SK-N-SH (cell line): Measurements from ENCODE around the gene OBP2B. TPM values are rescaled to one million over a fixed set of nuclear protein-coding genes. Genes with fewer than 3 reads are reported as not detected.
"Not testable (repeated sequence)": the region's sequence is repeated elsewhere in the genome, so short reads cannot be mapped to it uniquely, and the experiment has no call there.

ENCODE experiments used
- CTCF ChIA-PET: fragments of 300-600, 350-600 bp; formaldehyde crosslinking; extraction: SDS; loops from one replicate; lab custom pipeline; 2021; lab: Yijun Ruan, JAX
- POLR2A ChIA-PET: fragments of 350-600 bp; sonication (Branson Sonifier 250); formaldehyde crosslinking; extraction: SDS; loops from one replicate; lab custom pipeline; 2020; ENCODE audit warnings: antibody characterized with exemption, inconsistent platforms; lab: Yijun Ruan, JAX
- DNase-seq: peaks from one replicate; pipeline ENCODE4 v3.0.0; 2012
- H2AFZ ChIP-seq: fragments of 200-600 bp; sonication (generic); 2 replicates; pipeline ENCODE4 v1.8.1; 2016; ENCODE audit warnings: antibody characterized with exemption, mild to moderate bottlenecking, low read depth
- H3F3A ChIP-seq: fragments of 200-600 bp; sonication (generic); replicated peaks from 2 replicates; pipeline ENCODE3; 2016; ENCODE audit warnings: antibody characterized with exemption, mild to moderate bottlenecking; ENCODE audit not compliant: insufficient read depth
- H3K27ac ChIP-seq, 2 experiments: fragments of 200-500 bp in 1 of 2; fragments of 200-600 bp in 1 of 2; sonication (Bioruptor generic) in 1 of 2; sonication (generic), shearing (Covaris generic) in 1 of 2; 2 replicates each; pipeline versions ENCODE4 v1.5.1 to v1.6.1; 2014 to 2016; ENCODE audit warnings: low read depth in 2 of 2, inconsistent platforms in 1 of 2, low read length in 1 of 2, mild to moderate bottlenecking in 1 of 2, mixed read lengths in 1 of 2
- H3K27me3 ChIP-seq: fragments of 200-600 bp; sonication (generic), shearing (Covaris generic); 2 replicates; pipeline ENCODE4 v1.6.1; 2016; ENCODE audit warnings: mixed run types; ENCODE audit not compliant: insufficient read depth
- H3K36me3 ChIP-seq, 2 experiments: fragments of 200-500 bp in 1 of 2; fragments of 200-600 bp in 1 of 2; sonication (Bioruptor generic) in 1 of 2; sonication (generic) in 1 of 2; replicated peaks in 1 of 2; 2 replicates each; pipeline versions ENCODE3 to v1.5.1; 2014 to 2016; ENCODE audit warnings: low read length in 1 of 2, mild to moderate bottlenecking in 1 of 2; ENCODE audit not compliant: insufficient read depth in 2 of 2, control insufficient read depth in 1 of 2
- H3K4me1 ChIP-seq, 2 experiments: fragments of 200-500 bp in 1 of 2; fragments of 200-600 bp in 1 of 2; sonication (Bioruptor generic) in 1 of 2; sonication (generic), shearing (Covaris generic) in 1 of 2; 2 replicates each; pipeline versions ENCODE4 v1.5.1 to v1.6.1; 2014 to 2016; ENCODE audit warnings: low read depth in 1 of 2, low read length in 1 of 2, mixed run types in 1 of 2; ENCODE audit not compliant: insufficient read depth in 2 of 2, control insufficient read depth in 1 of 2
- H3K4me2 ChIP-seq: fragments of 200-600 bp; sonication (generic), shearing (Covaris generic); 2 replicates; pipeline ENCODE4 v1.6.1; 2017; ENCODE audit warnings: mixed run types
- H3K4me3 ChIP-seq, 2 experiments: fragments of 200-500 bp in 1 of 2; fragments of 200-600 bp in 1 of 2; sonication (Bioruptor generic) in 1 of 2; sonication (generic), shearing (Covaris generic) in 1 of 2; 2 replicates each; pipeline versions ENCODE4 v1.5.1 to v1.8.1; 2014 to 2016; ENCODE audit warnings: low read depth in 2 of 2, inconsistent platforms in 1 of 2, low read length in 1 of 2, mild to moderate bottlenecking in 1 of 2, mixed read lengths in 1 of 2, moderate library complexity in 1 of 2
- H3K79me2 ChIP-seq: fragments of 200-600 bp; sonication (generic); 2 replicates; pipeline ENCODE4 v1.8.1; 2017; ENCODE audit warnings: mild to moderate bottlenecking; ENCODE audit not compliant: insufficient read depth
- H3K9ac ChIP-seq: fragments of 200-600 bp; sonication (generic); 2 replicates; pipeline ENCODE4 v1.6.1; 2017; ENCODE audit warnings: mixed run types
- H3K9me2 ChIP-seq: fragments of 200-600 bp; sonication (generic); 2 replicates; pipeline ENCODE4 v1.6.1; 2017; ENCODE audit warnings: mixed run types
- H3K9me3 ChIP-seq: fragments of 200-600 bp; sonication (generic); 2 replicates; pipeline ENCODE4 v1.6.1; 2017; ENCODE audit warnings: mixed run types, mild to moderate bottlenecking, moderate library complexity
- H4K20me1 ChIP-seq: fragments of 200-600 bp; sonication (generic); 2 replicates; pipeline ENCODE4 v1.6.1; 2017; ENCODE audit warnings: mild to moderate bottlenecking, mixed run types; ENCODE audit not compliant: insufficient read depth
- EP300 ChIP-seq, 2 experiments: IDR thresholded peaks; 2 replicates each; pipeline versions ENCODE4 v1.4.0 to v1.6.1; 2012; ENCODE audit warnings: borderline replicate concordance in 1 of 2, low read depth in 1 of 2, low read length in 1 of 2
- FOXM1 ChIP-seq: IDR thresholded peaks from 2 replicates; pipeline ENCODE4 v1.4.0; 2012; ENCODE audit warnings: low read depth, mild to moderate bottlenecking
- GABPA ChIP-seq: IDR thresholded peaks from 2 replicates; pipeline ENCODE4 v1.4.0; 2012; ENCODE audit warnings: low read depth, mild to moderate bottlenecking
- GATA2 ChIP-seq: sonication (generic); formaldehyde crosslinking; IDR thresholded peaks from 2 replicates; pipeline ENCODE4 v1.5.0; 2020; ENCODE audit warnings: mild to moderate bottlenecking, missing genetic modification reagents
- NFIC ChIP-seq: IDR thresholded peaks from 2 replicates; pipeline ENCODE4 v1.4.0; 2012; ENCODE audit warnings: borderline replicate concordance
- RAD21 ChIP-seq: IDR thresholded peaks from 2 replicates; pipeline ENCODE4 v1.6.1; 2012; ENCODE audit warnings: mild to moderate bottlenecking, low read length
- RXRA ChIP-seq: IDR thresholded peaks from 2 replicates; pipeline ENCODE4 v1.4.0; 2012; ENCODE audit warnings: low read depth, mild to moderate bottlenecking, borderline replicate concordance
- SIN3A ChIP-seq: IDR thresholded peaks from 2 replicates; pipeline ENCODE4 v1.6.1; 2012; ENCODE audit warnings: low read depth, mild to moderate bottlenecking, low read length, moderate library complexity, borderline replicate concordance
- TAF1 ChIP-seq: IDR thresholded peaks from 2 replicates; pipeline ENCODE4 v1.6.1; 2012; ENCODE audit warnings: low read depth, mild to moderate bottlenecking, low read length, moderate library complexity, borderline replicate concordance
- TCF12 ChIP-seq: IDR thresholded peaks from 2 replicates; pipeline ENCODE4 v1.4.0; 2012
- TEAD4 ChIP-seq: IDR thresholded peaks from 2 replicates; pipeline ENCODE4 v1.4.0; 2012; ENCODE audit warnings: mild to moderate bottlenecking, borderline replicate concordance; ENCODE audit not compliant: insufficient read depth
- WGBS: methylation state at CpG from one replicate; pipeline ENCODE4 v1.1.6; 2017; ENCODE audit warnings: low lambda C conversion rate; 5-methylcytosine and 5-hydroxymethylcytosine counted together
- polyA plus RNA-seq, 3 experiments: library from polyadenylated mRNA; depleted of rRNA; stranded (reverse); fragments of >200 nt; gene quantifications; 2 replicates each; pipeline ENCODE4 v1.2.3, GENCODE V29; 2012
- TF ChIP-seq, protein P1 (sequence below): IDR thresholded peaks from 2 replicates; pipeline ENCODE4 v1.4.0; 2012; ENCODE audit warnings: low read depth, borderline replicate concordance
- TF ChIP-seq, protein P2 (sequence below): fragments of 150-350 bp; IDR thresholded peaks from 2 replicates; pipeline ENCODE4 v1.6.1; 2017; ENCODE audit warnings: antibody characterized with exemption, low read length, low read depth, borderline replicate concordance
- TF ChIP-seq, protein P3 (sequence below): fragments of 200-600 bp; sonication (generic); IDR thresholded peaks from 2 replicates; pipeline ENCODE4 v1.6.1; 2017; ENCODE audit warnings: antibody characterized with exemption, mild to moderate bottlenecking, moderate library complexity

OBP2B gene
- polyA plus RNA-seq, 1 of the 3 experiments (the other 2 are of a cell fraction), result not detected

DNA sequence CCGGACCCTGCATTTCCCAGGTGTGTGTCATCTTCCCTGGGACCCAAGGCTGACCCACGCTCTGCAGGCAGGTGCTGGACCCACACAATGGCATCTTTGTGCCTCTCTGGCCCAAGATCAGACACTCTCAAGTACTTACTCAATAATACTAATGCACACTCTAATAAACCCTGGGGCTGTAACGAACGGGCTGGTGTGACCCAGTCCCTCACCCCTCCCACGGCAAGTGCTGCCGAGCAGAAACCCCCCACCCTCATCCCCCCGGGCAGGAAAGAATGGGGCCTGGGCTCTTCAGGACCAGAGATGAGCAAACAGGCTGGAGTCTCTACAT lies 1.1 kb upstream of the OBP2B start:
- Histone ChIP-seq H4K20me1 (no peaks in the 10 kb centered on the region), H3K4me2 (no peak overlapping the region), H3K9ac (no peak overlapping the region), H3K4me1 (no peaks in the 10 kb centered on the region; a peak in 1 of 4 replicates), H3K9me2 (no peaks in the 10 kb centered on the region), H3F3A (no peaks in the 10 kb centered on the region), H3K4me3 (no peak overlapping the region), H3K79me2 (no peaks in the 10 kb centered on the region), H2AFZ (no peak overlapping the region), H3K9me3 (no peaks in the 10 kb centered on the region), H3K27me3 (no peaks in the 10 kb centered on the region), H3K36me3 (no peaks in the 10 kb centered on the region), H3K27ac (no peak overlapping the region)
- no peak for DNase-seq
- ChIA-PET CTCF (no interaction called here), POLR2A (no interaction called here)
- no peak for TF ChIP-seq GABPA
- no peak for TF ChIP-seq TAF1
- TF ChIP-seq EP300 (IDR thresholded peaks at IDR 0.05; ENCODE audit: borderline replicate concordance in 1 of 2, low read depth in 1 of 2, low read length in 1 of 2), result no peak
- no peak for TF ChIP-seq TEAD4
- no peak for TF ChIP-seq FOXM1
- TF ChIP-seq RXRA, result no peak
- TF ChIP-seq TCF12, result no peak
- no peak for TF ChIP-seq SIN3A
- no peak for TF ChIP-seq NFIC
- TF ChIP-seq, protein P1, sequence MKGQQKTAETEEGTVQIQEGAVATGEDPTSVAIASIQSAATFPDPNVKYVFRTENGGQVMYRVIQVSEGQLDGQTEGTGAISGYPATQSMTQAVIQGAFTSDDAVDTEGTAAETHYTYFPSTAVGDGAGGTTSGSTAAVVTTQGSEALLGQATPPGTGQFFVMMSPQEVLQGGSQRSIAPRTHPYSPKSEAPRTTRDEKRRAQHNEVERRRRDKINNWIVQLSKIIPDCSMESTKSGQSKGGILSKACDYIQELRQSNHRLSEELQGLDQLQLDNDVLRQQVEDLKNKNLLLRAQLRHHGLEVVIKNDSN, result no peak
- TF ChIP-seq GATA2 (CRISPR knock-in tag), result no peak
- TF ChIP-seq, protein P2, sequence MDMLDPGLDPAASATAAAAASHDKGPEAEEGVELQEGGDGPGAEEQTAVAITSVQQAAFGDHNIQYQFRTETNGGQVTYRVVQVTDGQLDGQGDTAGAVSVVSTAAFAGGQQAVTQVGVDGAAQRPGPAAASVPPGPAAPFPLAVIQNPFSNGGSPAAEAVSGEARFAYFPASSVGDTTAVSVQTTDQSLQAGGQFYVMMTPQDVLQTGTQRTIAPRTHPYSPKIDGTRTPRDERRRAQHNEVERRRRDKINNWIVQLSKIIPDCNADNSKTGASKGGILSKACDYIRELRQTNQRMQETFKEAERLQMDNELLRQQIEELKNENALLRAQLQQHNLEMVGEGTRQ, result no peak
- TF ChIP-seq, protein P3, sequence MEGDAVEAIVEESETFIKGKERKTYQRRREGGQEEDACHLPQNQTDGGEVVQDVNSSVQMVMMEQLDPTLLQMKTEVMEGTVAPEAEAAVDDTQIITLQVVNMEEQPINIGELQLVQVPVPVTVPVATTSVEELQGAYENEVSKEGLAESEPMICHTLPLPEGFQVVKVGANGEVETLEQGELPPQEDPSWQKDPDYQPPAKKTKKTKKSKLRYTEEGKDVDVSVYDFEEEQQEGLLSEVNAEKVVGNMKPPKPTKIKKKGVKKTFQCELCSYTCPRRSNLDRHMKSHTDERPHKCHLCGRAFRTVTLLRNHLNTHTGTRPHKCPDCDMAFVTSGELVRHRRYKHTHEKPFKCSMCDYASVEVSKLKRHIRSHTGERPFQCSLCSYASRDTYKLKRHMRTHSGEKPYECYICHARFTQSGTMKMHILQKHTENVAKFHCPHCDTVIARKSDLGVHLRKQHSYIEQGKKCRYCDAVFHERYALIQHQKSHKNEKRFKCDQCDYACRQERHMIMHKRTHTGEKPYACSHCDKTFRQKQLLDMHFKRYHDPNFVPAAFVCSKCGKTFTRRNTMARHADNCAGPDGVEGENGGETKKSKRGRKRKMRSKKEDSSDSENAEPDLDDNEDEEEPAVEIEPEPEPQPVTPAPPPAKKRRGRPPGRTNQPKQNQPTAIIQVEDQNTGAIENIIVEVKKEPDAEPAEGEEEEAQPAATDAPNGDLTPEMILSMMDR, result no peak
- TF ChIP-seq RAD21, result no peak
- 11% methylated on average over 5 of the region's 7 CpGs for WGBS

DNA sequence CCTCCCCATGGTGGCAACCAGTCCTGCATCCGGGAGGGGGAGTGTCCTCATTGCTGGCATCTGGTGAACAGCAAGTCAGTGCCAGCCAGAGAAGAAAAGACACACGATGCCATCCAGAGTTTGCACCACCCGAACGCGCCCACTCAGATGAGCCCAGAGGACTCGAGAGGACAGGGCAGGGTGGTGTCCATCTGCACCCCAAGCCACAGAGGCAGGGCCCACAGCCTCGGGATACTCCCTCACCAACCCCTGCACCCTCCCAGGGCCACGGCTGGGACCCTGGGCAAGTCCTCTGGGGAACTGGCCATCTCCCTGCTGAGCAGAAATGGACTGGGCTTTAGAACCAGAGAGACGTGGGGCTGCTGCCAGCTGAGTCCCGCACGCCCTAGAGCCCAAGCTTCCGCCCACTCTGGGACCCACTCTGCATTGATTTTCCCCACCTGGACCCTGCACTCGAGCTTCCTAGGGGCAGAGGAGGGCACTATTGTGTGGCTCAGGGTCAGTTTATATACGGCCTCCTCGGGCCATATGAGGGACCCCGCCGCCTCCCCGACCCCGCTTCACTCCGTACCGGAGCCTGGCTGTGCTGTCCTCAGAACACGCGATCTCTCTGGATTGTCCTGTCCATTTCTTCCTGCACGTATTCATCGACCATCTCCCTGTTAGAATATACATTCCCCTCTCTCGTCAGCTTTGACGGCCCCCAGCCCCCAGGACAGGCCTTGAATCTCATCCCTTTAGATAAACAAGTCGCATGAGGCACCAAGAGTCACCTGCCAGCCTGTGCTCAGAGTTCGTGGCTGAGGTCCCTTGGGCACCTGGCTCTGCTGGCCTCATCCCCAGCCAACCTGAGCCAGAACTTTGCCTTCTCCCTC lies 514 bp upstream of the OBP2B start:
- H3K27me3 ChIP-seq, H3K9ac ChIP-seq, H3K9me2 ChIP-seq, H4K20me1 ChIP-seq, DNase-seq, H2AFZ ChIP-seq, H3K27ac ChIP-seq, CTCF ChIA-PET, H3K4me3 ChIP-seq, POLR2A ChIA-PET, H3K4me1 ChIP-seq, H3K36me3 ChIP-seq, H3F3A ChIP-seq, H3K79me2 ChIP-seq, H3K9me3 ChIP-seq, H3K4me2 ChIP-seq: not testable (repeated sequence)
- WGBS, result 62% methylated on average over 21 of the region's 29 CpGs

DNA sequence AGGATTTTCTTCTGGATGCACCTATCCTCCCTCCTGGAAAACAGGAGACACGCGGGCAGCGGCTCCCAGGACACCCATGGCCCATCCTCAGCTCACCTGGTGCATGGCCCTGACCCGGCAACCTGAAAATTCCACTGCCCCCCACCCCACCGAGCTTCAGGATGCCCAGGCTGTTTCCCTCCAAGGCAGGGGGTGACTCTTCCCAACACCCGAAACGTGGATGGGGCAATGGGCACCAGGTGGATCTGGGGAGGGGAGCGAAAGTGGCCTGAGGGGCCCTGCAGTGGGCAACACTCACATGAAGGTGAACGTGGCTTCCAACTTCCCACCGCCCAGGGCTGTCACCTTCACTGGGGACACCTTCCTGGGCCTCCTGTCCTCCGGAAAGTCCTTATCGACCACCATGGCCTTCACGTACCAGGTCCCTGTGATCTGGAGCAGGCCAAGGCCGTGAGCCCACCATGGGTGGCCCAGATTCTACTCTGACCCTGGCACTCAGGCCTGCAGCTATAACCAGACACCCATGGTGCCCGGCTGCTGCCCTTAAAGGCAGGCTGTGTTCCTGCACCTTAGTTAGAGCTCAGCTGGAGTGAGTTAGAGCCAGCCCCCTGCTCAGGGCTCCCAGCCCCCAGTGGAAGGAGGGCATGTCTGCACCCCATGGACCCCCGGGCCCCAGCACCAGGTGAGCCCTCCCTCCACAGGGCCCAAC lies 725 bp downstream of the OBP2B start:
- WGBS, result 60% methylated on average over 9 of the region's 16 CpGs
- H3K9ac ChIP-seq, H3K4me2 ChIP-seq, H2AFZ ChIP-seq, DNase-seq, H3K9me3 ChIP-seq, H4K20me1 ChIP-seq, POLR2A ChIA-PET, H3F3A ChIP-seq, H3K9me2 ChIP-seq, H3K36me3 ChIP-seq, H3K4me1 ChIP-seq, H3K27ac ChIP-seq, H3K4me3 ChIP-seq, H3K79me2 ChIP-seq: not testable (repeated sequence)
- H3K27me3 ChIP-seq, result peaks cover 11% of the 10 kb centered on the region; the same call in 1 of the 2 replicates
- CTCF ChIA-PET, result interaction anchor here (0.7 kb wide), 1 partner anchor 194 kb away, joined by 3 read pairs; no protein-coding TSS in a partner anchor
